ENCODE data around the gene GMPS.

GRCh38 chr3:155847993-155848392 is 22.5 kb upstream of the GMPS start:
- TF ChIP-seq CTCF (conservative IDR thresholded peaks at IDR 0.05; ENCODE audit: low read depth, low read length) (no peak), SMC3 (IDR thresholded peaks at IDR 0.05; ENCODE audit: low read depth, low read length) (no peak)
